Measurements from ENCODE around the gene KRT72.

KRT72 gene

GRCh38 chr12:52617403-52617785, 16.1 kb upstream of the KRT72 start:
- no peak overlapping the region for H3K23ac ChIP-seq (ENCODE audit: low read length)
- peaks cover 4% of the 10 kb centered on the region for H3K9me3 ChIP-seq (ENCODE audit: insufficient read depth, low read depth, low read length)
- no peak overlapping the region for H3K4me3 ChIP-seq (ENCODE audit: low read depth, low read length)
- H2AK5ac ChIP-seq (ENCODE audit: low read length): no peak overlapping the region
- no peak overlapping the region for H3K4ac ChIP-seq (ENCODE audit: low read depth, low read length)
- H3K9ac ChIP-seq (ENCODE audit: low read length): no peak overlapping the region
- H2BK12ac ChIP-seq (ENCODE audit: low read length): no peak overlapping the region
- no peak overlapping the region for H2AFZ ChIP-seq (ENCODE audit: insufficient read depth, low read length, poor library complexity)
- no peak overlapping the region for H3K18ac ChIP-seq (ENCODE audit: low read length)
- H4K8ac ChIP-seq (ENCODE audit: low read depth, low read length): no peak overlapping the region
- H3K27ac ChIP-seq (ENCODE audit: low read depth, low read length): no peak overlapping the region
- no peaks in the 10 kb centered on the region for H3K79me1 ChIP-seq (ENCODE audit: low read length)
- H3K14ac ChIP-seq (ENCODE audit: low read length): no peak overlapping the region
- no peak overlapping the region for H2BK120ac ChIP-seq (ENCODE audit: insufficient read depth, low read length, poor library complexity)
- H3K36me3 ChIP-seq (ENCODE audit: control insufficient read depth in 1 of 2, insufficient read depth in 2 of 2, low read length in 2 of 2): no peaks in the 10 kb centered on the region
- H2BK5ac ChIP-seq (ENCODE audit: low read depth, low read length, poor library complexity): no peak overlapping the region
- no peak overlapping the region for H4K91ac ChIP-seq (ENCODE audit: low read depth, low read length)
- no peaks in the 10 kb centered on the region for H3K27me3 ChIP-seq (ENCODE audit: insufficient read depth, low read length)
- DNase-seq: no peak
- no peaks in the 10 kb centered on the region for H3K4me1 ChIP-seq (ENCODE audit: control insufficient read depth in 1 of 2, insufficient read depth in 2 of 2, low read length in 2 of 2)
- no CpG with 5 or more reads among the region's 7 CpGs for WGBS (ENCODE audit: extremely low coverage, insufficient coverage, insufficient read length)
- no peaks in the 10 kb centered on the region for H3K79me2 ChIP-seq (ENCODE audit: control insufficient read depth, insufficient read depth, low read length, poor library complexity)
- no peak overlapping the region for H3K4me2 ChIP-seq (ENCODE audit: low read length)
- no peak overlapping the region for H4K12ac ChIP-seq (ENCODE audit: low read depth, low read length)

GRCh38 chr12:52616680-52617402, 15.6 kb upstream of the KRT72 start:
- H2BK12ac ChIP-seq (ENCODE audit: low read length): no peak overlapping the region
- no peak overlapping the region for H2BK5ac ChIP-seq (ENCODE audit: low read depth, low read length, poor library complexity)
- no peak overlapping the region for H3K4me3 ChIP-seq (ENCODE audit: low read depth, low read length)
- H2BK120ac ChIP-seq (ENCODE audit: insufficient read depth, low read length, poor library complexity): no peak overlapping the region
- peak in 1 of 2 donors; percentile 3 for DNase-seq
- no peak overlapping the region for H3K18ac ChIP-seq (ENCODE audit: low read length)
- no peaks in the 10 kb centered on the region for H3K79me1 ChIP-seq (ENCODE audit: low read length)
- WGBS (ENCODE audit: extremely low coverage, insufficient coverage, insufficient read length): no CpG with 5 or more reads among the region's 10 CpGs
- H3K4me1 ChIP-seq (ENCODE audit: control insufficient read depth in 1 of 2, insufficient read depth in 2 of 2, low read length in 2 of 2): no peaks in the 10 kb centered on the region
- no peak overlapping the region for H3K23ac ChIP-seq (ENCODE audit: low read length)
- no peak overlapping the region for H3K9ac ChIP-seq (ENCODE audit: low read length)
- no peak overlapping the region for H3K14ac ChIP-seq (ENCODE audit: low read length)
- H3K79me2 ChIP-seq (ENCODE audit: control insufficient read depth, insufficient read depth, low read length, poor library complexity): no peaks in the 10 kb centered on the region
- no peaks in the 10 kb centered on the region for H3K27me3 ChIP-seq (ENCODE audit: insufficient read depth, low read length)
- H4K8ac ChIP-seq (ENCODE audit: low read depth, low read length): no peak overlapping the region
- H2AK5ac ChIP-seq (ENCODE audit: low read length): no peak overlapping the region
- H3K4me2 ChIP-seq (ENCODE audit: low read length): no peak overlapping the region
- no peaks in the 10 kb centered on the region for H3K36me3 ChIP-seq (ENCODE audit: control insufficient read depth in 1 of 2, insufficient read depth in 2 of 2, low read length in 2 of 2)
- no peak overlapping the region for H3K27ac ChIP-seq (ENCODE audit: low read depth, low read length)
- H4K12ac ChIP-seq (ENCODE audit: low read depth, low read length): no peak overlapping the region
- H3K9me3 ChIP-seq (ENCODE audit: insufficient read depth, low read depth, low read length): peaks cover 3% of the 10 kb centered on the region
- H3K4ac ChIP-seq (ENCODE audit: low read depth, low read length): no peak overlapping the region
- H4K91ac ChIP-seq (ENCODE audit: low read depth, low read length): no peak overlapping the region
- no peak overlapping the region for H2AFZ ChIP-seq (ENCODE audit: insufficient read depth, low read length, poor library complexity)

- Histone ChIP-seq H2AFZ (ENCODE audit: insufficient read depth, low read length, poor library complexity) (no peak overlapping the region), H3K14ac (ENCODE audit: low read length) (no peak overlapping the region), H3K27ac (ENCODE audit: low read depth, low read length) (no peak overlapping the region), H3K27me3 (ENCODE audit: insufficient read depth, low read length) (no peaks in the 10 kb centered on the region), H3K4me2 (ENCODE audit: low read length) (no peak overlapping the region), H2BK120ac (ENCODE audit: insufficient read depth, low read length, poor library complexity) (no peak overlapping the region), H3K4ac (ENCODE audit: low read depth, low read length) (no peak overlapping the region), H4K12ac (ENCODE audit: low read depth, low read length) (no peak overlapping the region), H3K4me1 (ENCODE audit: control insufficient read depth in 1 of 2, insufficient read depth in 2 of 2, low read length in 2 of 2) (no peaks in the 10 kb centered on the region), H3K9ac (ENCODE audit: low read length) (no peak overlapping the region), H2BK5ac (ENCODE audit: low read depth, low read length, poor library complexity) (no peak overlapping the region), H3K9me3 (ENCODE audit: insufficient read depth, low read depth, low read length) (peaks cover 3% of the 10 kb centered on the region), H3K79me2 (ENCODE audit: control insufficient read depth, insufficient read depth, low read length, poor library complexity) (no peaks in the 10 kb centered on the region), H3K79me1 (ENCODE audit: low read length) (no peaks in the 10 kb centered on the region), H3K23ac (ENCODE audit: low read length) (no peak overlapping the region), H3K18ac (ENCODE audit: low read length) (no peak overlapping the region), H2BK12ac (ENCODE audit: low read length) (no peak overlapping the region), H4K91ac (ENCODE audit: low read depth, low read length) (no peak overlapping the region), H3K36me3 (ENCODE audit: control insufficient read depth in 1 of 2, insufficient read depth in 2 of 2, low read length in 2 of 2) (no peaks in the 10 kb centered on the region), H3K4me3 (ENCODE audit: low read depth, low read length) (no peak overlapping the region), H2AK5ac (ENCODE audit: low read length) (no peak overlapping the region), H4K8ac (ENCODE audit: low read depth, low read length) (no peak overlapping the region)
- DNase-seq: no peak
- WGBS (ENCODE audit: extremely low coverage, insufficient coverage, insufficient read length): no CpG with 5 or more reads among the region's 9 CpGs
These were observed 14.6 kb upstream of the KRT72 start for GRCh38 chr12:52615912-52616311.

GRCh38 chr12:52615208-52615868, 14.1 kb upstream of the KRT72 start:
- no peak overlapping the region for H3K18ac ChIP-seq (ENCODE audit: low read length)
- H2BK120ac ChIP-seq (ENCODE audit: insufficient read depth, low read length, poor library complexity): no peak overlapping the region
- no peak overlapping the region for H4K12ac ChIP-seq (ENCODE audit: low read depth, low read length)
- no peak overlapping the region for H2AFZ ChIP-seq (ENCODE audit: insufficient read depth, low read length, poor library complexity)
- no peak overlapping the region for H2BK5ac ChIP-seq (ENCODE audit: low read depth, low read length, poor library complexity)
- no peak overlapping the region for H3K23ac ChIP-seq (ENCODE audit: low read length)
- no peak overlapping the region for H3K14ac ChIP-seq (ENCODE audit: low read length)
- H4K8ac ChIP-seq (ENCODE audit: low read depth, low read length): no peak overlapping the region
- no peaks in the 10 kb centered on the region for H3K27me3 ChIP-seq (ENCODE audit: insufficient read depth, low read length)
- no peak overlapping the region for H4K91ac ChIP-seq (ENCODE audit: low read depth, low read length)
- no peak overlapping the region for H3K27ac ChIP-seq (ENCODE audit: low read depth, low read length)
- H3K4me3 ChIP-seq (ENCODE audit: low read depth, low read length): no peak overlapping the region
- no peak overlapping the region for H3K4me2 ChIP-seq (ENCODE audit: low read length)
- H3K36me3 ChIP-seq (ENCODE audit: control insufficient read depth in 1 of 2, insufficient read depth in 2 of 2, low read length in 2 of 2): no peaks in the 10 kb centered on the region
- no peak overlapping the region for H3K9ac ChIP-seq (ENCODE audit: low read length)
- DNase-seq: no peak
- WGBS (ENCODE audit: extremely low coverage, insufficient coverage, insufficient read length): no CpG with 5 or more reads among the region's 6 CpGs
- no peaks in the 10 kb centered on the region for H3K79me2 ChIP-seq (ENCODE audit: control insufficient read depth, insufficient read depth, low read length, poor library complexity)
- no peak overlapping the region for H2BK12ac ChIP-seq (ENCODE audit: low read length)
- no peaks in the 10 kb centered on the region for H3K79me1 ChIP-seq (ENCODE audit: low read length)
- H3K9me3 ChIP-seq (ENCODE audit: insufficient read depth, low read depth, low read length): peaks cover 3% of the 10 kb centered on the region
- no peak overlapping the region for H3K4ac ChIP-seq (ENCODE audit: low read depth, low read length)
- no peak overlapping the region for H2AK5ac ChIP-seq (ENCODE audit: low read length)
- no peaks in the 10 kb centered on the region for H3K4me1 ChIP-seq (ENCODE audit: control insufficient read depth in 1 of 2, insufficient read depth in 2 of 2, low read length in 2 of 2)
